K562 (cell line): ENCODE measurements around the gene HES6. TPM values are rescaled to one million over a fixed set of nuclear protein-coding genes. Genes with fewer than 3 reads are reported as not detected.

Experiments
- CCNT2 ChIP-seq: IDR thresholded peaks from 2 replicates; pipeline ENCODE4 v1.6.1; 2011; ENCODE audit warnings: borderline replicate concordance, low read depth, mild to moderate bottlenecking, moderate library complexity, mixed read lengths, low read length; ENCODE audit not compliant: insufficient read length; ENCODE audit errors: extremely low read depth
- DLX4 ChIP-seq: fragments of 250-450 bp; sonication (Bioruptor Pico); IDR thresholded peaks from 2 replicates; pipeline ENCODE4 v1.6.1; 2021; ENCODE audit warnings: mild to moderate bottlenecking
- DPF2 ChIP-seq: fragments of 450-650 bp; IDR thresholded peaks from 2 replicates; pipeline ENCODE4 v1.6.1; 2016
- ESRRA ChIP-seq: fragments of 450-650 bp; IDR thresholded peaks from 2 replicates; pipeline ENCODE4 v1.6.1; 2014; ENCODE audit warnings: low read depth, mild to moderate bottlenecking, moderate library complexity, borderline replicate concordance
- FUS ChIP-seq: fragments of 200-400 bp; formaldehyde crosslinking; optimal IDR thresholded peaks from 2 replicates; pipeline ENCODE3; 2017; ENCODE audit warnings: low read depth, low read length
- GABPB1 ChIP-seq: sonication (generic); formaldehyde crosslinking; IDR thresholded peaks from 2 replicates; pipeline ENCODE4 v1.8.0; 2022; ENCODE audit warnings: mild to moderate bottlenecking, missing genetic modification reagents
- GATA2 ChIP-seq: sonication (generic); formaldehyde crosslinking; IDR thresholded peaks from 2 replicates; pipeline ENCODE4 v1.4.0; 2020; ENCODE audit warnings: mild to moderate bottlenecking, missing genetic modification reagents
- HMG20A ChIP-seq: fragments of 450-650 bp; formaldehyde crosslinking; conservative IDR thresholded peaks from 2 replicates; pipeline ENCODE4 v1.4.0; 2020; ENCODE audit warnings: mild to moderate bottlenecking, mixed read lengths
- KHSRP ChIP-seq: fragments of 450-650 bp; IDR thresholded peaks from 2 replicates; pipeline ENCODE4 v1.6.1; 2017
- MYBL2 ChIP-seq, 2 experiments: fragments of 450-650 bp in 1 of 2; sonication (generic) in 1 of 2; formaldehyde crosslinking in 1 of 2; IDR thresholded peaks; 2 replicates each; pipeline versions ENCODE4 v1.6.1 to v1.8.1; 2017 to 2022; ENCODE audit warnings: borderline replicate concordance in 1 of 2, inconsistent platforms in 1 of 2, low read depth in 1 of 2, mild to moderate bottlenecking in 1 of 2, missing genetic modification reagents in 1 of 2, moderate library complexity in 1 of 2
- PRPF4 ChIP-seq: fragments of 200-400 bp; formaldehyde crosslinking; IDR thresholded peaks from one replicate; pipeline ENCODE4 v1.6.1; 2017; ENCODE audit warnings: low read length, low read depth, mild to moderate bottlenecking; ENCODE audit not compliant: insufficient read depth, poor library complexity, severe bottlenecking
- SIX5 ChIP-seq, 2 experiments: IDR thresholded peaks; 2 replicates each; pipeline ENCODE4 v1.6.1; 2011; ENCODE audit warnings: low read length in 2 of 2, borderline replicate concordance in 1 of 2, low read depth in 1 of 2, mild to moderate bottlenecking in 1 of 2, moderate library complexity in 1 of 2; ENCODE audit not compliant: insufficient read depth in 1 of 2
- SMARCE1 ChIP-seq: fragments of 450-650 bp; IDR thresholded peaks from 2 replicates; pipeline ENCODE4 v1.7.1; 2016; ENCODE audit warnings: mild to moderate bottlenecking
- SP2 ChIP-seq: IDR thresholded peaks from 2 replicates; pipeline ENCODE4 v1.6.1; 2011; ENCODE audit warnings: mild to moderate bottlenecking, low read depth, low read length, moderate library complexity; ENCODE audit not compliant: poor library complexity, severe bottlenecking; ENCODE audit errors: extremely low read depth
- YY1 ChIP-seq, 3 experiments: IDR thresholded peaks; 2 replicates each; pipeline ENCODE4 v1.6.1; 2011; ENCODE audit warnings: low read length in 2 of 3, mild to moderate bottlenecking in 2 of 3, moderate library complexity in 2 of 3, borderline replicate concordance in 1 of 3, control low read depth in 1 of 3, low read depth in 1 of 3; ENCODE audit not compliant: insufficient read depth in 3 of 3, insufficient replicate concordance in 2 of 3, control insufficient read depth in 1 of 3, insufficient read length in 1 of 3; ENCODE audit errors: extremely low read depth in 1 of 3
- ZBED1 ChIP-seq: IDR thresholded peaks from 2 replicates; pipeline ENCODE4 v1.6.1; 2014
- ZFP91 ChIP-seq: sonication (generic); formaldehyde crosslinking; IDR thresholded peaks from 2 replicates; pipeline ENCODE4 v1.8.0; 2022; ENCODE audit warnings: mild to moderate bottlenecking, missing genetic modification reagents
- ZNF384 ChIP-seq: IDR thresholded peaks from 2 replicates; pipeline ENCODE4 v1.6.1; 2012; ENCODE audit warnings: low read depth, low read length, improper control_type of control experiment
- polyA plus RNA-seq, 8 experiments: library from polyadenylated mRNA; depleted of rRNA in 4 of 8; stranded (reverse) in 5 of 8; unstranded in 3 of 8; fragments of >200 nt; fragmentation: Nextera tagmentation in 2 of 8; fragmentation: Illumina TruSeq in 1 of 8; extraction: Ambion mirVana in 2 of 8; extraction: Trizol in 1 of 8; gene quantifications; 2 replicates each; pipeline versions ENCODE4 v1.2.1 to v1.2.3, GENCODE V29; 2011 to 2014; ENCODE audit warnings: inconsistent platforms in 1 of 8, missing spikeins in 1 of 8
- total RNA-seq, 7 experiments: library from RNA; depleted of rRNA in 6 of 7; stranded (reverse); fragments of >200 nt in 6 of 7; fragmentation: Illumina TruSeq in 2 of 7; extraction: Trizol in 2 of 7; gene quantifications; 2 replicates each; pipeline versions ENCODE4 v1.2.1 to v1.2.3, GENCODE V29; 2011 to 2021; ENCODE audit warnings: low replicate concordance in 1 of 7
- TF ChIP-seq, protein P1 (sequence below): IDR thresholded peaks from 2 replicates; pipeline ENCODE4 v1.6.1; 2014; ENCODE audit warnings: antibody characterized with exemption

HES6 gene
- total and polyA plus RNA-seq, 9 of the 15 experiments (the other 6 are each of a cell fraction or from before 2014, with no cell fraction given), result 6.2 to 133 (median 29.2) TPM

- TF ChIP-seq ZFP91 (CRISPR knock-in tag) (peak; percentile 64; the same call in 1 of the 2 replicates), SMARCE1 (no peak), MYBL2 (IDR thresholded peaks at IDR 0.05; ENCODE audit: low read depth) (no peak), MYBL2 (CRISPR knock-in tag; IDR thresholded peaks at IDR 0.05; ENCODE audit: borderline replicate concordance) (peak; percentile 71; the same call in 1 of the 2 replicates), KHSRP (no peak), GABPB1 (peak; percentile 85), CCNT2 (peak; percentile 42), SIX5 (IDR thresholded peaks at IDR 0.05; ENCODE audit: borderline replicate concordance in 1 of 2, insufficient read depth in 1 of 2, low read depth in 1 of 2, low read length in 2 of 2) (no peak), DPF2 (no peak), SP2 (no peak), ESRRA (no peak), YY1 (IDR thresholded peaks at IDR 0.05; ENCODE audit: borderline replicate concordance in 1 of 3, control insufficient read depth in 1 of 3, extremely low read depth in 1 of 3, insufficient read depth in 3 of 3, insufficient read length in 1 of 3, insufficient replicate concordance in 2 of 3, low read depth in 1 of 3, low read length in 2 of 3) (no peak), PRPF4 (no peak), HMG20A (CRISPR knock-in tag) (no peak), GATA2 (peak; percentile 44; the same call in 1 of the 2 replicates), FUS (no peak), ZBED1 (no peak), DLX4 (CRISPR knock-in tag) (no peak), ZNF384 (no peak)
- TF ChIP-seq, protein P1, sequence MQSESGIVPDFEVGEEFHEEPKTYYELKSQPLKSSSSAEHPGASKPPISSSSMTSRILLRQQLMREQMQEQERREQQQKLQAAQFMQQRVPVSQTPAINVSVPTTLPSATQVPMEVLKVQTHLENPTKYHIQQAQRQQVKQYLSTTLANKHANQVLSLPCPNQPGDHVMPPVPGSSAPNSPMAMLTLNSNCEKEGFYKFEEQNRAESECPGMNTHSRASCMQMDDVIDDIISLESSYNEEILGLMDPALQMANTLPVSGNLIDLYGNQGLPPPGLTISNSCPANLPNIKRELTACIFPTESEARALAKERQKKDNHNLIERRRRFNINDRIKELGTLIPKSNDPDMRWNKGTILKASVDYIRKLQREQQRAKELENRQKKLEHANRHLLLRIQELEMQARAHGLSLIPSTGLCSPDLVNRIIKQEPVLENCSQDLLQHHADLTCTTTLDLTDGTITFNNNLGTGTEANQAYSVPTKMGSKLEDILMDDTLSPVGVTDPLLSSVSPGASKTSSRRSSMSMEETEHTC, result no peak
Observed at GRCh38 chr2:238238766-238239542, 884 bp downstream of the HES6 start (continued).
